Astrocyte of the cerebellum (primary cell): ENCODE data around the gene AATK.

Experiments used
- DNase-seq: peaks from one replicate; pipeline ENCODE4 v3.0.0-alpha.2; 2011; ENCODE audit warnings: low read depth
- H3K4me3 ChIP-seq: 2 replicates; pipeline ENCODE4 v1.5.1; 2011; ENCODE audit warnings: mild to moderate bottlenecking, low read depth, low read length, moderate library complexity
- in situ Hi-C: cut with HindIII; loops from 2 replicates; pipeline ENCODE4 v1.10.0; 2017; ENCODE audit warnings: low sequenced_read_pairs
- TF ChIP-seq, protein P1 (sequence below): IDR thresholded peaks from 2 replicates; pipeline ENCODE4 v1.5.1; 2012; ENCODE audit warnings: low read length, low read depth, moderate library complexity, mild to moderate bottlenecking; ENCODE audit errors: missing control alignments

The AATK gene

DNA sequence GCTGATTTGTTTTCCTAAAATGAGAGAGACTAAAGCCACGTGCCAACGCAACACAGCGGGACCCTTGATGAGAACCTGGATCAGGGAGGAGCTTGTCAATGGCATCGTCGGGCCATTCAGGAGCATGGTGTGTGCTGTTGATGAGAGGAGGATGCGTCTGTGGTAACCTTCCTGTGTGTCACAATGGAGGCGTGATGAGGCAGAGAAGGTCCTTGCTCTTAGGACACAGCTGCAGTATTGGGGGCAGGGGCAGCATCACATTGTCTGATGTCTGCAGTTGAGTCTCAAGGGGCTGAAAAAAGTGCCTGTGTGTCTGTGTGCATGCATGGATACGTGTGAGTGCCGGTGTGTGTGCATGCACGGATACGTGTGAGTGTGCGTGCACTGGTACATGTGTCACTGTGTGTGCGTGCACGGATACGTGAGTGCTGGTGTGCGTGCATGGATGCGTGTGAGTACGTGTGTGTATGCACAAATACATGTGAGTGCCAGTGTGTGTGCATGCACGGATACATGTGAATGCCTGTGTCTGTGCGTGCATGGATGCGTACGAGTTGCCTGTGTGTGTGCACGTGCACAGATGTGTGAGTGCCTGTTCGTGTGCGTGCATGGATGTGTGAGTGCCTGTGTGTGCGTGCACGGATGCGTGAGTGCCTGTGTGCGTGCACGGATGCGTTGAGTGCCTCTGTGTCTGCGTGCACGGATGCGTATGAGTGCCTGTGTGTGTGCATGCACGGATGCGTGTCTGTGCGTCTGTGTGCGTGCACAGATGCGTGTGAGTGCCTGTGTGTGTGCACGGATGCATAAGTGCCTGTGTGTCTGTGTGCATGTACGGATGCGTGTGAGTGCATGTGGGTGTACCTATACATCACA lies 91.8 kb downstream of the AATK start:
- TF ChIP-seq, protein P1, sequence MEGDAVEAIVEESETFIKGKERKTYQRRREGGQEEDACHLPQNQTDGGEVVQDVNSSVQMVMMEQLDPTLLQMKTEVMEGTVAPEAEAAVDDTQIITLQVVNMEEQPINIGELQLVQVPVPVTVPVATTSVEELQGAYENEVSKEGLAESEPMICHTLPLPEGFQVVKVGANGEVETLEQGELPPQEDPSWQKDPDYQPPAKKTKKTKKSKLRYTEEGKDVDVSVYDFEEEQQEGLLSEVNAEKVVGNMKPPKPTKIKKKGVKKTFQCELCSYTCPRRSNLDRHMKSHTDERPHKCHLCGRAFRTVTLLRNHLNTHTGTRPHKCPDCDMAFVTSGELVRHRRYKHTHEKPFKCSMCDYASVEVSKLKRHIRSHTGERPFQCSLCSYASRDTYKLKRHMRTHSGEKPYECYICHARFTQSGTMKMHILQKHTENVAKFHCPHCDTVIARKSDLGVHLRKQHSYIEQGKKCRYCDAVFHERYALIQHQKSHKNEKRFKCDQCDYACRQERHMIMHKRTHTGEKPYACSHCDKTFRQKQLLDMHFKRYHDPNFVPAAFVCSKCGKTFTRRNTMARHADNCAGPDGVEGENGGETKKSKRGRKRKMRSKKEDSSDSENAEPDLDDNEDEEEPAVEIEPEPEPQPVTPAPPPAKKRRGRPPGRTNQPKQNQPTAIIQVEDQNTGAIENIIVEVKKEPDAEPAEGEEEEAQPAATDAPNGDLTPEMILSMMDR: no peak
- no peak overlapping the region for H3K4me3 ChIP-seq
- no peak for DNase-seq
- in situ Hi-C loops: no loop called here

DNA sequence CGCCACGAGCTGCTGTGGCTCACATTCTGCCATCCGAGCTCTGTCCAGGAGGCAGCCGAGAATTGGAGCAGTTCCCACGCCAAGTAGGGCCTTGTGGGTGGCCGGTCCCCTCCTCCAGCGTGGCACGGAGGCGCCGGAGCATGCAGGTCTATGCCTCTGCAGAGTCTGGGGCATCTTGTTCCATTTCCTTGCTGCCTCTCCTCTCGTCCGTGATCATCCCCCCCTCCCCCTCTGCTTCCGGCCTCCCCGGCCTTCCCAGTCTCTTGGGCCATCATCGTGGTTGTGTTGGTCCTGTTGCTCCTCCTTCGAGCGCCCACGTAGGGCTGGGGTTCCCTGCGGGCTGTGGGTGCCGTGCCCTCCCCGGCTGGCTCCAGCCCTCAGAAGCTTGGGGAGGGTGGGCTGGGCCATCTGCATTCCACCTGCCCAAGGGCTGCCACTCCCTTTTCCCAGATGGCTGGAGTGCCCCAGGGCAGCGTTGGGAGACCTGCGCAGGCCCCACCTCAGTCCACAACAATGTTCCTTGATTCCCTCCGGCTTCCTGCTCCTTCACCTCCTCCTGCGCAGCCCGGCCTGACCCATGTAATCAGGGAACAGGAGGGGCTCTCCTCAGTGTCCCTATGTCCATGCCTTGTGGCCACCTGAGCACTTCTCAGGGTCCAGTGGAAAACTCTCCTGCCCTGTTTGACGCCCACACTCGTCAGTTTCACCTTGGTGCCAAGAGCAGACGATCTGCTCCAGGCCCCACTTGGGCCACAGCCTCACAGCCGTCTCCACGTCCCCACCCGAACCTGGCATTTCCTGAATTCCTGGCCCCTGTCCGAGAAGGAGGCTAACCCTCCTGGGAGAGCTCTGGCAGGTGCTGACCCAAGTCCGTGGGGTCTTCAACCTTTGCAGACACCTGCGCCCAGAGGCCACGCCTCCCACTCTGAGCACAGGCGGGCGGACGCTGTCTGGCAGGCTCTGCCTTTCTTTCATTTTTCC lies 94.0 kb downstream of the AATK start:
- no peak for DNase-seq
- TF ChIP-seq, protein P1: no peak
- in situ Hi-C loops: no loop called here
- H3K4me3 ChIP-seq: no peak overlapping the region

DNA sequence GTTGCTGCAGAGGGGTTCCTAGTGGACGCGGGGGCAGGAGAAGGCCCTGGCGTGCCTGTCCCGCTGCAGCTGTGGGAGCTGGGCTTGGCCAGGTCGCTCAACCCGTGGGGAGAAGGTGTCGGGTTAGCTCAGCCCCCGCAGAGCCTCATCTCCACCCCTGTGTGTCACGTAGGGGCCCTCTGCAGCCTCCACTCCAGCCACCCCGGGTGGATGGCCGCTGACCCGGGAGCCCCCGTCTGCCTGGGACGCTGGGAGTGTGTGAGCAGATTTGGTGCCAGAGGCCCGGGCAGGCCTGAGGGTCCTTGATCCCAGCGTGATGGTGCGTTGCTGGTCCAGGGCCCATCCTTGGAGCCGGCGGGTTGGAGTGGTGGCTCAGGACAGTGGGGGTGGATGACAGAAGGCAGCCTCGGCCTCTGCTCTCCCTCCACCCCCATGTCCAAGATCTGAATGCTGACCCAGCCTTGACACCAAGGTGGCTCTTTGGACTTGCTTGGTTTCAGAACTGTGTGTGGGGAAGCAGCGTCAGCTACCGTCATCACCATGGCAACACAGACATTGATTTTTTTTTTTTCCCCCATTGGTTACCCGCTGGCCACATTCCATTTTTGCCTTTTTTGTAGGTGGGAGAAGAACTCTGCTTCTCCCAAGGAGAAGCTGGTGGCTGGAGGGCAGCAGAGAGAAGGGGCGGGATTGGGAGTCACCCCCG lies 95.3 kb downstream of the AATK start:
- no peak overlapping the region for H3K4me3 ChIP-seq
- in situ Hi-C loops: no loop called here

DNA sequence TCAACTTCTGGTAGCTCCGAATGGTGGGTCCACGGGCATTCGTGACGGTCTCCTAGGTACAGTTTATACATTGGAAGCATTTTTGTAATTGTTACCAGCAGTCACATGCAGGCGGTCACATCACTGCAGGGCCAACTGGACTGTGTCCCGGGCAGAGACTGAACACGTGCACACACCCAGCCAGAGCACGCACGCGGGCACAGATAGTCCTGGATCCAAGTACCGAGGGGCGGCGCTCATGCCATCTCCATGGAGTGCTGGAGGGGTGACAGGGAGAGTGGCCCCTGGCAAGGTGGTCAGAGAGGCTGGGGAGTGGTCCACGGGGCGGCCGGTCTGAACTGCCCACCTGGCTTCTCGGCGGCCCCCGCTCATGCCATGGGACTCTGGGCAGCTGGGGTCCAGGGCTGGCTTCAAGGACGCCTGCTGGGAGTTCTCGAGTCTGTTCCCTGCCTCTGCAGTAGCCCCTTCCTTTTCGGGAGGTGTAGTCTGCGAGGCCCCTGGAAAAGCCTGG lies 96.8 kb downstream of the AATK start:
- TF ChIP-seq, protein P1: no peak
- H3K4me3 ChIP-seq: no peak overlapping the region
- in situ Hi-C loops: no loop called here
- DNase-seq: no peak

More for the DNA sequence above, 95.3 kb downstream of the AATK start:
- TF ChIP-seq, protein P1: no peak
- no peak for DNase-seq

DNA sequence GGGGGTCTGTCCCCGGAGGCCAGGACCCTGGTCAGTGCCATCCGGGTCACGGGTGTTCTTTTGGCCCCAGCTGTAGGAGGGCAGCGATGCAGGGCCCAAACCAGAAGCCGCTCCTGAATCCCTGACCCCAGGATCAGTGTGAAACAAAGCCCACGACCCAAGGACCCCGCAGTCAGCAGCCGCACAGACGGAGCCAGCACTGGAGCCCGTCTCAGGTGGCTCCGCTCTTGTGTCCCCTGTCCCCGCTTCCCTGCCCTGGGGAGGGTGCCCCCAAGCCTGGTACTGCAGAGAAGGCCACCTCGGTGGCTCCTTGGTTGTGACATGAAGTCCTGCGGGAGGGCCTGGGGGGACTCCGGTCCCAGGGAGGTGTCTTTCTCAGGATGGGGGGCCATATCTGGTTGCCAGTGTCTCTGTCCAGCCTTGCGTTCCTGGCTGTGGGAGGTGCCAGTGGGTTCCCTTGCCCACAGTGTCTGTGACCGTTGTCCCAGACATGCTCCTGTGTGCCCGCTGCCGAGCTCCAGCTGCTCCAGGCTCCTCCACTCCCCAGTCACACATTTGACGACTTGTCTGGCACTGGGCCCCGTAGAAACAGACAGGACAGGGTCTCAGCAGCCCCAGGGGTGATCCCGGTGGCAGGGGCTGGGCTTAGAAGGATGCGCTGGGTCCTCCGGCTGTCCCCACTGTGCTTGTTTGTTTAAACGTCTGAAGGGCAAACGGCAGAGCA lies 97.4 kb downstream of the AATK start:
- no peak for DNase-seq
- in situ Hi-C loops: no loop called here
- H3K4me3 ChIP-seq: no peak overlapping the region
- TF ChIP-seq, protein P1: no peak
